Fibroblast of mammary gland (primary cell): ENCODE measurements around the gene SYNE4.
"Not testable (repeated sequence)": the region's sequence is repeated elsewhere in the genome, so short reads cannot be mapped to it uniquely, and the experiment has no call there.

ENCODE experiments used
- DNase-seq: peaks from one replicate; pipeline ENCODE4 v3.0.0-alpha.2; 2010; ENCODE audit warnings: low read depth
- H3K4me3 ChIP-seq: 2 replicates; pipeline ENCODE4 v1.5.1; 2011; ENCODE audit warnings: low read depth, mild to moderate bottlenecking, low read length, moderate library complexity; ENCODE audit not compliant: control insufficient read depth
- TF ChIP-seq, protein P1 (sequence below): conservative IDR thresholded peaks from 2 replicates; pipeline ENCODE4 v1.5.1; 2011; ENCODE audit warnings: low read depth, low read length, inconsistent platforms; ENCODE audit not compliant: control insufficient read depth, insufficient read depth

The SYNE4 gene

DNA sequence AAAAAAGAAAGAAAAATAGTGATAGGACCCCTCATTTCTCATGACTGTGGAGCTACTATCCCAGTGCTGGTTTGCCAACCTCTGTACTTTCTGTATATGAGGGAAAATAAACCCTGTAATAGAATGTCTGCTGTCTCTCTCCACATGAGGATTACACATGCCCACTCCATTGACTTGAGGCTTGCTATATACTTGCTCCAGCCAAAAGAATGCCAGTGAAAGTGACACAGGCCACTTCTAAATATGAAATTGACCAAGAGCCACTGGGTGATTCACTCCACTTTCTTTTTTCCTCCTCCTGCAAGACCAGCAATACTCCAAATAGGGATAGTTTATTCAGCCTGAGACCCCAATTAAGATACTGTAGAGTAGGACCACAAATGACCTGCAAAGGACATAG lies 39.2 kb upstream of the SYNE4 start:
- TF ChIP-seq, protein P1, sequence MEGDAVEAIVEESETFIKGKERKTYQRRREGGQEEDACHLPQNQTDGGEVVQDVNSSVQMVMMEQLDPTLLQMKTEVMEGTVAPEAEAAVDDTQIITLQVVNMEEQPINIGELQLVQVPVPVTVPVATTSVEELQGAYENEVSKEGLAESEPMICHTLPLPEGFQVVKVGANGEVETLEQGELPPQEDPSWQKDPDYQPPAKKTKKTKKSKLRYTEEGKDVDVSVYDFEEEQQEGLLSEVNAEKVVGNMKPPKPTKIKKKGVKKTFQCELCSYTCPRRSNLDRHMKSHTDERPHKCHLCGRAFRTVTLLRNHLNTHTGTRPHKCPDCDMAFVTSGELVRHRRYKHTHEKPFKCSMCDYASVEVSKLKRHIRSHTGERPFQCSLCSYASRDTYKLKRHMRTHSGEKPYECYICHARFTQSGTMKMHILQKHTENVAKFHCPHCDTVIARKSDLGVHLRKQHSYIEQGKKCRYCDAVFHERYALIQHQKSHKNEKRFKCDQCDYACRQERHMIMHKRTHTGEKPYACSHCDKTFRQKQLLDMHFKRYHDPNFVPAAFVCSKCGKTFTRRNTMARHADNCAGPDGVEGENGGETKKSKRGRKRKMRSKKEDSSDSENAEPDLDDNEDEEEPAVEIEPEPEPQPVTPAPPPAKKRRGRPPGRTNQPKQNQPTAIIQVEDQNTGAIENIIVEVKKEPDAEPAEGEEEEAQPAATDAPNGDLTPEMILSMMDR = no peak
- no peak for DNase-seq
- no peak overlapping the region for H3K4me3 ChIP-seq

DNA sequence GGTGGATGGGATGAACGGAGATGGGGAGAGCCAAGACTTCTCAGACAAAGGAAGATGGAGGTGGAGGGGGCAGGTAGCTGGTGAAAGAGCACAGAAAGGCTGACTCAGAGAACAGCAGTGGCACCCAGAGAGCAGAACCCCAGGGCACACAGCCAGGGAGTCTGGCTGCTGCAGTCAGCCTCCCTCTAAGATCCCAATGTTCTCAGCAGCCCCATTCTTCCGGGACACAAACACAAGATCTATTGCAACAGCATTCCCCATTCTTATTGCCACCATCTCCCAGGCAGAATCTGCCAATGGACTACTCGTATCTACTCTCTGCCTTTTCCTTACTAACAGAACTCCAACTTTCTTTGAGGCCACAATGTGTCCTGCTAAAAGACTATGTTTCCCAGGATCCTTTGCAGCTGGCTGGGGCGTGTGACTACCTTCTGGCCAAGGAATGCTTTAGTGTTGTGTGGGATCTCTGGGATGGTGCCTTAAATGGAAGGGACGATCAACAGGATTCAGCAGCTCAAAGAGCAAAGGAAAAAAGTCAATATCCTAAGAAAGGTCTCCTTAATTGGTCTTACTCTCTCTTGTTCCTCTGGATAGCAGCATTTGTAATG lies 37.9 kb upstream of the SYNE4 start:
- H3K4me3 ChIP-seq = no peak overlapping the region
- DNase-seq = peak; percentile 66
- TF ChIP-seq, protein P1 = no peak

DNA sequence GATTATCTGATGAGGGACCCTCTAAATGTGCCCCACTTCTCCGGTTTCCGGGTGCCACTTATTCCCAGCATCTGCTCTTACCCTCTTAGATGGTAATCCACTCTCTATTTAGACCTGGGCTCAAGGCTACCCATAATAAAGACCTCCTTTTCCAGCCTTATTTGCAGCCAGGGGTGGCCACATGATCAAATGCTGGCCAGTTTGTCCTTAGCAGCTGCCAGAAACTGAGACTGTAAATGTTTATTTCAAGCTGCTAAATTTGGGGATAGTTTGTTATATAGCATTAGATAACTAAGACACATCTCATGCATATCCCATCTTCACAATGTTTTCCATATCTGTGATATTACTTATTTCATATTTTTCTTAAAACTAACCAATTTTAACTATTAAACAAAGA lies 35.3 kb upstream of the SYNE4 start:
- H3K4me3 ChIP-seq = no peak overlapping the region
- TF ChIP-seq, protein P1 = no peak
- no peak for DNase-seq

DNA sequence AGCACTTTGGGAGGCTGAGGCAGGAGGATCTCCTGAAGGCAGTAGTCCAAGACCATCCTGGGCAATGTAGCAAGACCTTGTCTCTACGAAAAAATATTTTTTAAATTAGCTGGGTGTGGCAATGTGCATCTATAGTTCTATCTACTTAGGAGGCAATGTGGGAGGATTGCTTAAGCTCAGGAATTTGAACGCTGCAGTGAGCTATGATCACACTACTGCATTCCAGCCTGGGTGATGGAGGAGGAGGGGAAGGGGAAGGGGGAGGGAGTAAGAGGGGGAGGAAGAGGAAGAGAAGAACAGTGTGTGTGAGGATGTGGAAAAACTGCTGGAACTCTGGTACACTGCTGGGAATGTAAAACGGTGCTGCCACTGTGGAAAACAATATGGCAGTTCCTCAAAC lies 33.2 kb upstream of the SYNE4 start:
- TF ChIP-seq, protein P1 = no peak
- DNase-seq = peak; percentile 79
- H3K4me3 ChIP-seq = no peak overlapping the region

DNA sequence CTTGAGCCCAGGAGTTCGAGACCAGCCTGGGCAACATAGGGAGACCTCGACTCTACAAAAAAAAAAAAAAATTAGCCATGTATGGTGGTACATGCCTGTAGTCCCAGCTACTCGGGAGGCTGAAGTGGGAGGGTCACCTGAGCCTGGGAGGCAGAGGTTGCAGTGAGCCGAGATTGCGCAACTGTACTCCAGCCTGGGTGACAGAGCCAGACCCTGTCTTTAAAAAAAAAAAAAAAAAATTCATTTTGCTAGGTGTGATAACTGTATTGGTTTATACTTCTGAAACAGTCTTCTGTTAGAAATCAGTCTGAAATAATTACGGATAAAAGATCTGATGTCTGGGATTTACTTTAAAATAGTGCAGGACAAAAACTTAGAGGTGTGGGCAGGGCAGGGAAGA lies 32.5 kb upstream of the SYNE4 start:
- H3K4me3 ChIP-seq, DNase-seq: not testable (repeated sequence)

DNA sequence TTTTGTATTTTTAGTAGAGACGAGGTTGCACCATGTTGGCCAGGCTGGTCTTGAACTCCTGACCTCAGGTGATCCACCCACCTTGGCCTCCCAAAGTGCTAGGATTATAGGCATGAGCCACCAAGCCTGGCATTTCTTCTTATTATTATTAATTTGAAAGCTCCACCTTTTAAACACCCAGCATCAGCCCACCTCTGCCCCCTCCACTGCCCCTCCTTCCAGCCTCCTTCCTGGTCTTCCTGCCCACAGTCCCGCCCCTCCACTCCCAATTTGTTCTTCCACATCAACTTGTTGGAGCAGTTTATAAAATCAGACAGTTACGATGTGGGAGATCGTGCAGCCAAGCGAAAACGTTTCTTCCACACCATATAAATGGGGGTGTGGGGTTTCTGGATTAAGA lies 31.9 kb upstream of the SYNE4 start:
- no peak overlapping the region for H3K4me3 ChIP-seq
- DNase-seq = no peak
- TF ChIP-seq, protein P1 = no peak

DNA sequence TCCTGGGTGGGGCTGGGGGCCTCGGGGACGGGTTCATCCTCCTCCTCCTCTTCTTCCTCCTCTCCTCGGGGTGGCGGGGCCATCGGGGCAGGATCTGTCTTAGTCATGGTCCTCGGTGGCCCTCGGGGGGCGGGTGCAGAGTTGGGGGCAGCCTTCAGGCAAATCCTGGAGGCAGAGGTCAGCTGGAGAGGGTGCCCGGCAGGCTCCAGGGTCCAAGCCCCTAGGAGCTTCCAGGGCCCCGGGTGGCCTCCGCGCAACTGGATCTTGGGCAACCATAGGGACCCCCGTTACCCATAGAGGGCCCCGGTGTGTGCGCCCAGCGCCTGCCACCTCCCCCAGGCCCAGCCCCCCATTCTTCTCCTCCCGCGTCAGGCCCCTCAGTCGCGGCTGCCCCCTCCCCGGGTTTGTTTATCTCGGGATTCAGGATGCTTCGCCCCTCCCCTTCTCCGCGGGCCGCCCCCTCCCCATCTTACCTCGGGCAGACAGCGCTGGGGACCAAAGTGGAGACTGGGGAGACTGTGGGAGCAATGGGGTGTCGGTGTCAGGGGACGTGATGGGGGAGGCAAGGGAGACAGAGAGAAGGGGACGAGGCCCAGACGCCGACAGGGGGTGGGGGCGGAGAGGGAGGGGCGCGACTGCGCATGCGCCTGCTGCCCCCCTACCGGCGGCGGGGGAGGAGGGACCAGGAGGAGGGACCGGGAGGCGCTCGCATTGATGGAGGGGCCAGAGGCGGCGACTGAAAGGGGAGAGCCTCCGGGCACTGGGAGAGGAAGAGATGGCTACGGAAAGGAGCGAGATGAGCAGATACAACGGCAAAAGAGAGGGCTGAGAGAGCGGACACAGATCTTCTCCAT lies 23.9 kb upstream of the SYNE4 start, which contains the start of gene CLIP3:
CLIP3 (minus strand) TSS at position 623 of the 854 bp plus-strand sequence; CDS start at position 107, 516 bp downstream.
- TF ChIP-seq, protein P1 = no peak
- peak within 1 kb of the TSS; percentile 73 for H3K4me3 ChIP-seq
- DNase-seq = peak; percentile 51
